ENCODE measurements around the gene TMEM30B. TPM values are rescaled to one million over a fixed set of nuclear protein-coding genes. Genes with fewer than 3 reads are reported as not detected.

Gene TMEM30B
- total RNA-seq, 1 donor from 2014 or later, result 0.36 TPM

DNA sequence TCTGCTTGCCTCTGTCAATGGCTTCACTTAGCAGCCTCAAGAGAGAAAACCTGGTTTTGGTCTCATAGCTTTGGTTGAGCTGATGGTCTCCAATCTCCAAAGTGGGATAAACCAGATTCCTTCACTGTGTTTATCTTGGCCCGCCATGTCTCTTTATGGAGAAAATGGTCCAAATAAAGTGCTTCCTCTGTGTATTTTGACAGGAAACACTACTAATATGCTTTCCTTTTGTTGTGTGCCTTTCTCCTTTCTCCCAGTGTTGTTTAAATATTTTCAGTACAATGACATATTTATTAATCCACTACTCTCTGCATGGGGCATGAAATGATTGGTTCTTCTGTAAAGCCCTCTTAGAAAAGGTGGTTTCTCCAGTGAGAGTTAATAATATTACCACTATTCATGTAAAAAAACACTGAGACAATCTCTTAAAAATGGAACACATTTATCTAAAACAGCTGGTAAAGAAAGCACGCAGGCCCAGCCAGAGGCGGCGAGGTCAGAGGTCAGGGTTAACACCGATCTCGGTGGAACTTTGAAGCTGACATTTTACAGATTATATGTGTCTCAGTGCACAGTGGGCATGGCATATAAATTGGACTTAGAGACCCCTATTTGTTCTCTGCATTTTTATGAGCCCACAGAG, 24.2 kb downstream of the TMEM30B start:
- DNase-seq (ENCODE audit: low read depth) (no peak), FAIRE-seq (no peak)
- peaks cover 26% of the 10 kb centered on the region for H3K4me1 ChIP-seq (ENCODE audit: insufficient read depth, low read length)
- Mint-ChIP-seq H3K4me1 (ENCODE audit: low read depth, unreplicated experiment) (no peaks in the 10 kb centered on the region), H3K36me3 (ENCODE audit: low read depth, unreplicated experiment) (no peaks in the 10 kb centered on the region), H3K27me3 (ENCODE audit: low read depth, unreplicated experiment) (no peaks in the 10 kb centered on the region), H3K4me3 (ENCODE audit: unreplicated experiment) (no peak overlapping the region), H3K9me3 (ENCODE audit: unreplicated experiment) (no peaks in the 10 kb centered on the region), H3K27ac (ENCODE audit: unreplicated experiment) (no peak overlapping the region)
- no peak overlapping the region for H3K4me3 ChIP-seq (ENCODE audit: insufficient read depth, low read depth, low read length)
- no peak overlapping the region for H2AFZ ChIP-seq (ENCODE audit: low read depth, low read length)
- no peaks in the 10 kb centered on the region for H3K36me3 ChIP-seq (ENCODE audit: insufficient read depth, low read length)
- H4K20me1 ChIP-seq (ENCODE audit: insufficient read depth, low read length), result no peaks in the 10 kb centered on the region
- H3K4me2 ChIP-seq (ENCODE audit: low read length), result no peak overlapping the region
- no peak overlapping the region for H3K9ac ChIP-seq (ENCODE audit: low read length)
- no peaks in the 10 kb centered on the region for H3K9me3 ChIP-seq (ENCODE audit: insufficient read depth, low read depth, low read length)
- no peaks in the 10 kb centered on the region for H3K79me2 ChIP-seq (ENCODE audit: insufficient read depth, low read length)
- H3K27ac ChIP-seq (ENCODE audit: low read depth, low read length), result no peak overlapping the region
- H3K27me3 ChIP-seq (ENCODE audit: insufficient read depth, low read length), result no peaks in the 10 kb centered on the region
- TF ChIP-seq EZH2 (IDR thresholded peaks at IDR 0.05; ENCODE audit: insufficient read depth, low read length), result no peak
- TF ChIP-seq, protein P1, sequence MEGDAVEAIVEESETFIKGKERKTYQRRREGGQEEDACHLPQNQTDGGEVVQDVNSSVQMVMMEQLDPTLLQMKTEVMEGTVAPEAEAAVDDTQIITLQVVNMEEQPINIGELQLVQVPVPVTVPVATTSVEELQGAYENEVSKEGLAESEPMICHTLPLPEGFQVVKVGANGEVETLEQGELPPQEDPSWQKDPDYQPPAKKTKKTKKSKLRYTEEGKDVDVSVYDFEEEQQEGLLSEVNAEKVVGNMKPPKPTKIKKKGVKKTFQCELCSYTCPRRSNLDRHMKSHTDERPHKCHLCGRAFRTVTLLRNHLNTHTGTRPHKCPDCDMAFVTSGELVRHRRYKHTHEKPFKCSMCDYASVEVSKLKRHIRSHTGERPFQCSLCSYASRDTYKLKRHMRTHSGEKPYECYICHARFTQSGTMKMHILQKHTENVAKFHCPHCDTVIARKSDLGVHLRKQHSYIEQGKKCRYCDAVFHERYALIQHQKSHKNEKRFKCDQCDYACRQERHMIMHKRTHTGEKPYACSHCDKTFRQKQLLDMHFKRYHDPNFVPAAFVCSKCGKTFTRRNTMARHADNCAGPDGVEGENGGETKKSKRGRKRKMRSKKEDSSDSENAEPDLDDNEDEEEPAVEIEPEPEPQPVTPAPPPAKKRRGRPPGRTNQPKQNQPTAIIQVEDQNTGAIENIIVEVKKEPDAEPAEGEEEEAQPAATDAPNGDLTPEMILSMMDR (IDR thresholded peaks at IDR 0.05; ENCODE audit: insufficient read depth, low read depth, low read length), result no peak

DNA sequence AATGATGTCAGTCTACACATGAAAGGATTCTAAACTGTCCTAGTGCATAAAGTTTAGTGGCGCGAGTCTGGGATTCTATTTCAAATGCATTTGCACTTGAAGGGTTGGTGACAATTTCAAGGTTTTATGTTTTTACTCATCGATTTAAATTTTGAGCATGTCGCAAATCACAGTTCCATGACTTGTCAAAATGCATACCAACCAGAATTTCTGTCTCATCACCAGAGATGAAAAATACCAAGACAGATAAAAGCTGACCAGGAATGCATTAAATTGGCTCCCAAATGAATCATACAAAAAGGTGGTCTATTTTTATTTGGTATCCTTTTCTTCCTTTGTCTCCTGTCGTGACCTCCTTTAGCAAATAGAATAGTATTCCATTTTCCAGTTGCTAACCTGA, 25.2 kb downstream of the TMEM30B start:
- TF ChIP-seq, protein P1 (IDR thresholded peaks at IDR 0.05; ENCODE audit: insufficient read depth, low read depth, low read length), result no peak
- no peak for TF ChIP-seq EZH2 (IDR thresholded peaks at IDR 0.05; ENCODE audit: insufficient read depth, low read length)

GRCh38 chr14:61254808-61255526, 26.2 kb downstream of the TMEM30B start:
- Mint-ChIP-seq H3K4me3 (ENCODE audit: unreplicated experiment) (no peak overlapping the region), H3K27me3 (ENCODE audit: low read depth, unreplicated experiment) (no peaks in the 10 kb centered on the region), H3K4me1 (ENCODE audit: low read depth, unreplicated experiment) (no peaks in the 10 kb centered on the region), H3K9me3 (ENCODE audit: unreplicated experiment) (peaks cover 2% of the 10 kb centered on the region), H3K36me3 (ENCODE audit: low read depth, unreplicated experiment) (no peaks in the 10 kb centered on the region), H3K27ac (ENCODE audit: unreplicated experiment) (no peak overlapping the region)
- Histone ChIP-seq H3K9ac (ENCODE audit: low read length) (no peak overlapping the region), H3K27me3 (ENCODE audit: insufficient read depth, low read length) (no peaks in the 10 kb centered on the region), H3K4me2 (ENCODE audit: low read length) (no peak overlapping the region), H3K36me3 (ENCODE audit: insufficient read depth, low read length) (no peaks in the 10 kb centered on the region), H3K4me3 (ENCODE audit: insufficient read depth, low read depth, low read length) (no peak overlapping the region), H3K79me2 (ENCODE audit: insufficient read depth, low read length) (no peaks in the 10 kb centered on the region), H3K4me1 (ENCODE audit: insufficient read depth, low read length) (peaks cover 16% of the 10 kb centered on the region), H3K9me3 (ENCODE audit: insufficient read depth, low read depth, low read length) (no peaks in the 10 kb centered on the region), H4K20me1 (ENCODE audit: insufficient read depth, low read length) (no peaks in the 10 kb centered on the region), H3K27ac (ENCODE audit: low read depth, low read length) (no peak overlapping the region), H2AFZ (ENCODE audit: low read depth, low read length) (peak overlapping the region; percentile 28)
- TF ChIP-seq, protein P1 (IDR thresholded peaks at IDR 0.05; ENCODE audit: insufficient read depth, low read depth, low read length), result no peak
- TF ChIP-seq EZH2 (IDR thresholded peaks at IDR 0.05; ENCODE audit: insufficient read depth, low read length), result no peak
- FAIRE-seq, result no peak
- no peak for DNase-seq (ENCODE audit: low read depth)

More for the DNA sequence above, 25.2 kb downstream of the TMEM30B start:
- Histone ChIP-seq H3K79me2 (ENCODE audit: insufficient read depth, low read length) (no peaks in the 10 kb centered on the region), H3K4me3 (ENCODE audit: insufficient read depth, low read depth, low read length) (no peak overlapping the region), H3K9ac (ENCODE audit: low read length) (no peak overlapping the region), H2AFZ (ENCODE audit: low read depth, low read length) (no peak overlapping the region), H4K20me1 (ENCODE audit: insufficient read depth, low read length) (no peaks in the 10 kb centered on the region), H3K4me1 (ENCODE audit: insufficient read depth, low read length) (peaks cover 20% of the 10 kb centered on the region), H3K27ac (ENCODE audit: low read depth, low read length) (no peak overlapping the region), H3K27me3 (ENCODE audit: insufficient read depth, low read length) (no peaks in the 10 kb centered on the region), H3K36me3 (ENCODE audit: insufficient read depth, low read length) (no peaks in the 10 kb centered on the region), H3K9me3 (ENCODE audit: insufficient read depth, low read depth, low read length) (no peaks in the 10 kb centered on the region), H3K4me2 (ENCODE audit: low read length) (no peak overlapping the region)
- H3K27ac Mint-ChIP-seq (ENCODE audit: unreplicated experiment), result no peak overlapping the region
- no peaks in the 10 kb centered on the region for H3K9me3 Mint-ChIP-seq (ENCODE audit: unreplicated experiment)
- FAIRE-seq (no peak), DNase-seq (ENCODE audit: low read depth) (no peak)
- H3K4me3 Mint-ChIP-seq (ENCODE audit: unreplicated experiment), result no peak overlapping the region
- H3K27me3 Mint-ChIP-seq (ENCODE audit: low read depth, unreplicated experiment), result no peaks in the 10 kb centered on the region
- H3K36me3 Mint-ChIP-seq (ENCODE audit: low read depth, unreplicated experiment), result no peaks in the 10 kb centered on the region
- no peaks in the 10 kb centered on the region for H3K4me1 Mint-ChIP-seq (ENCODE audit: low read depth, unreplicated experiment)
